ENCODE data around the gene KIDINS220. TPM values are rescaled to one million over a fixed set of nuclear protein-coding genes. Genes with fewer than 3 reads are reported as not detected.
A peak's percentile ranks its signal among the peaks of the same experiment; 100 is the strongest.

Gene KIDINS220
- total and polyA plus RNA-seq, 2 of the 13 experiments (the other 11 are each of a cell fraction or from before 2014, with no cell fraction given): 25.2 to 32.3 TPM

GRCh38 chr2:8840475-8841091, 3.2 kb upstream of the KIDINS220 start (continued):
- TF ChIP-seq LBX2 (CRISPR knock-in tag; IDR thresholded peaks at IDR 0.05; ENCODE audit: borderline replicate concordance) (no peak), REST (IDR thresholded peaks at IDR 0.05; ENCODE audit: borderline replicate concordance in 1 of 2, low read depth in 1 of 2, low read length in 2 of 2) (peak in 1 of 2 experiments; percentile 61; a peak in 1 of 4 replicates), JUND (CRISPR knock-in tag; IDR thresholded peaks at IDR 0.05) (no peak), KDM5A (IDR thresholded peaks at IDR 0.05; ENCODE audit: borderline replicate concordance, low read length) (no peak), MNT (IDR thresholded peaks at IDR 0.05) (no peak), ZUFSP (CRISPR knock-in tag; IDR thresholded peaks at IDR 0.05; ENCODE audit: borderline replicate concordance) (no peak), SYNCRIP (IDR thresholded peaks at IDR 0.05; ENCODE audit: insufficient read depth, low read depth, low read length) (no peak), ETV6 (CRISPR knock-in tag; conservative IDR thresholded peaks at IDR 0.05) (0 out of 2 replicates have a peak, but pooled peaks have one; percentile 36), KDM2A (CRISPR knock-in tag; IDR thresholded peaks at IDR 0.05; ENCODE audit: borderline replicate concordance, low read depth) (no peak), BATF2 (CRISPR knock-in tag; IDR thresholded peaks at IDR 0.05) (no peak), ZBTB34 (CRISPR knock-in tag; IDR thresholded peaks at IDR 0.05) (no peak), ZNF513 (CRISPR knock-in tag; conservative IDR thresholded peaks at IDR 0.05) (no peak), SP1 (IDR thresholded peaks at IDR 0.05) (no peak), SP1 (CRISPR knock-in tag; IDR thresholded peaks at IDR 0.05) (no peak), GLMP (CRISPR knock-in tag; IDR thresholded peaks at IDR 0.05; ENCODE audit: borderline replicate concordance) (no peak)

Data from HepG2 (cell line).